HepG2 (cell line): Measurements from ENCODE around the gene HNRNPC. TPM values are rescaled to one million over a fixed set of nuclear protein-coding genes. Genes with fewer than 3 reads are reported as not detected.
A peak's percentile ranks its signal among the peaks of the same experiment; 100 is the strongest.

Experiments used
- ATAC-seq: fragments of 200-7000 bp; cut with Tn5 transposase; 3 replicates; pipeline ENCODE4 v1.9.1; 2020; ENCODE audit warnings: mild to moderate bottlenecking, moderate library complexity
- BruUV-seq: library from RNA; stranded (reverse); fragments of 400-500 nt; replicated peaks from 2 replicates; lab custom pipeline; 2021; lab: Mats Ljungman, UMichigan
- CTCF ChIA-PET: fragments of 300-600 bp; formaldehyde crosslinking; extraction: SDS; loops from one replicate; lab custom pipeline; 2021; ENCODE audit warnings: low total read pairs, inconsistent platforms, low intra/inter-chr PET ratio; lab: Yijun Ruan, JAX
- POLR2A ChIA-PET: fragments of 350-600 bp; sonication (Branson Sonifier 250); formaldehyde crosslinking; loops from one replicate; lab custom pipeline; 2020; ENCODE audit warnings: antibody characterized with exemption, inconsistent platforms; lab: Yijun Ruan, JAX
- DNase-seq: peaks from one replicate; pipeline ENCODE4 v3.0.0-alpha.2; 2015; ENCODE audit warnings: low spot score
- FAIRE-seq: peaks from 3 replicates; lab custom pipeline; 2011; peaks lifted over from hg19 to GRCh38; lab: Jason Lieb, UNC
- H2AFZ ChIP-seq: one replicate; pipeline ENCODE4 v1.6.1; 2011; ENCODE audit warnings: low read length, inconsistent platforms
- H3K27ac ChIP-seq: fragments of 300-600 bp; 3 replicates; pipeline ENCODE4 v1.8.0; 2011; ENCODE audit warnings: mixed run types, mild to moderate bottlenecking, mixed read lengths, low read length, inconsistent platforms; ENCODE audit not compliant: insufficient read depth; ENCODE audit errors: extremely low read length
- H3K27me3 ChIP-seq, 2 experiments: fragments of 200-600 bp in 1 of 2; 2 replicates in 1 of 2; 3 replicates in 1 of 2; pipeline versions ENCODE4 v1.6.0 to v1.8.0; 2011; ENCODE audit warnings: low read length in 2 of 2, mild to moderate bottlenecking in 2 of 2, moderate library complexity in 2 of 2, inconsistent platforms in 1 of 2; ENCODE audit not compliant: insufficient read depth in 2 of 2, control insufficient read depth in 1 of 2
- H3K36me3 ChIP-seq, 2 experiments: fragments of 200-600 bp in 1 of 2; replicated peaks in 1 of 2; 2 replicates in 1 of 2; 3 replicates in 1 of 2; pipeline versions ENCODE4 v1.5.1 to v1.8.0; 2011; ENCODE audit warnings: low read length in 2 of 2, inconsistent platforms in 1 of 2; ENCODE audit not compliant: insufficient read depth in 2 of 2, control insufficient read depth in 1 of 2
- H3K4me1 ChIP-seq: 2 replicates; pipeline ENCODE4 v1.5.1; 2012; ENCODE audit warnings: low read length, inconsistent platforms; ENCODE audit not compliant: insufficient read depth
- H3K4me2 ChIP-seq: 2 replicates; pipeline ENCODE4 v1.6.0; 2011; ENCODE audit warnings: low read depth, low read length, inconsistent platforms
- H3K4me3 ChIP-seq, 3 experiments: fragments of 200-600 bp in 1 of 3; sonication (generic), shearing (Covaris generic) in 1 of 3; replicated peaks in 1 of 3; 2 replicates each; pipeline ENCODE4 v1.5.1; 2011 to 2016; ENCODE audit warnings: low read length in 3 of 3, inconsistent platforms in 2 of 3, low read depth in 2 of 3, mild to moderate bottlenecking in 2 of 3, control low read depth in 1 of 3, mixed read lengths in 1 of 3; ENCODE audit not compliant: insufficient read depth in 1 of 3
- H3K79me2 ChIP-seq: one replicate; pipeline ENCODE4 v1.6.1; 2011; ENCODE audit warnings: low read length, inconsistent platforms; ENCODE audit not compliant: insufficient read depth
- H3K9ac ChIP-seq: 2 replicates; pipeline ENCODE4 v1.6.0; 2011; ENCODE audit warnings: mild to moderate bottlenecking, low read depth, low read length, inconsistent platforms; ENCODE audit not compliant: insufficient read depth
- H3K9me3 ChIP-seq: 2 replicates; pipeline ENCODE4 v1.5.1; 2012; ENCODE audit warnings: mild to moderate bottlenecking, low read length
- H4K20me1 ChIP-seq: 2 replicates; pipeline ENCODE4 v1.6.0; 2011; ENCODE audit warnings: inconsistent platforms, mild to moderate bottlenecking, low read length, moderate library complexity; ENCODE audit not compliant: insufficient read depth
- CEBPB ChIP-seq: IDR thresholded peaks from 2 replicates; pipeline ENCODE4 v1.6.1; 2011; ENCODE audit warnings: low read depth, low read length, improper control_type of control experiment, borderline replicate concordance
- CHD4 ChIP-seq: fragments of 200-600 bp; sonication (generic); IDR thresholded peaks from 2 replicates; pipeline ENCODE4 v1.7.0; 2017; ENCODE audit warnings: mild to moderate bottlenecking, low read length, borderline replicate concordance
- PAF1 ChIP-seq: IDR thresholded peaks from 2 replicates; pipeline ENCODE4 v1.6.1; 2016; ENCODE audit warnings: missing genetic modification reagents, missing compliant biosample characterization
- RBFOX2 ChIP-seq: fragments of 200-400 bp; formaldehyde crosslinking; IDR thresholded peaks from 2 replicates; pipeline ENCODE4 v1.6.1; 2017; ENCODE audit warnings: low read depth, mild to moderate bottlenecking, low read length
- REPIN1 ChIP-seq: sonication (generic); formaldehyde crosslinking; IDR thresholded peaks from 2 replicates; pipeline ENCODE4 v1.8.0; 2022; ENCODE audit warnings: missing genetic modification reagents, low read depth, mild to moderate bottlenecking, borderline replicate concordance
- THAP11 ChIP-seq: IDR thresholded peaks from 2 replicates; pipeline ENCODE4 v1.6.1; 2016; ENCODE audit warnings: missing biosample characterization, missing genetic modification reagents
- YEATS2 ChIP-seq: sonication (generic); formaldehyde crosslinking; IDR thresholded peaks from 2 replicates; pipeline ENCODE4 v1.4.0; 2020; ENCODE audit warnings: missing genetic modification reagents, borderline replicate concordance
- ZBTB39 ChIP-seq: sonication (generic); formaldehyde crosslinking; IDR thresholded peaks from 2 replicates; pipeline ENCODE4 v1.5.0; 2020; ENCODE audit warnings: missing genetic modification reagents
- ZNF496 ChIP-seq: sonication (generic); formaldehyde crosslinking; IDR thresholded peaks from 2 replicates; pipeline ENCODE4 v1.8.1; 2023; ENCODE audit warnings: mild to moderate bottlenecking, moderate library complexity, missing genetic modification reagents; ENCODE audit not compliant: insufficient replicate concordance
- ZNF614 ChIP-seq: IDR thresholded peaks from 2 replicates; pipeline ENCODE4 v1.6.1; 2018; ENCODE audit warnings: missing biosample characterization, missing genetic modification reagents, inconsistent platforms, borderline replicate concordance
- ZNF792 ChIP-seq: IDR thresholded peaks from 2 replicates; pipeline ENCODE4 v1.6.1; 2016
- WGBS: methylation state at CpG from one replicate; pipeline ENCODE4 v1.1.6; 2017; ENCODE audit warnings: low lambda C conversion rate; 5-methylcytosine and 5-hydroxymethylcytosine counted together
- in situ Hi-C: cut with HindIII; loops from 2 replicates; pipeline ENCODE4 v1.10.0; 2017; ENCODE audit warnings: low pct_unique_long_range_greater_than_20kb; ENCODE audit not compliant: extremely low pct_ligation_motif_present
- intact Hi-C: fragments of 100-400 bp; cut with micrococcal nuclease; formaldehyde crosslinking; loops from one replicate; pipeline ENCODE4 v1.10.0; 2022; ENCODE audit not compliant: unreplicated experiment
- polyA plus RNA-seq, 8 experiments: library from polyadenylated mRNA; depleted of rRNA in 3 of 8; stranded (reverse) in 7 of 8; unstranded in 1 of 8; fragments of >200 nt; fragmentation: Illumina TruSeq in 4 of 8; extraction: Trizol in 4 of 8; gene quantifications; 2 replicates each; pipeline versions ENCODE4 v1.2.1 to v1.2.3, GENCODE V29; 2011 to 2016; ENCODE audit warnings: low read depth in 4 of 8, missing spikeins in 1 of 8, mixed read lengths in 1 of 8; ENCODE audit not compliant: insufficient read depth in 1 of 8
- total RNA-seq, 5 experiments: library from RNA; depleted of rRNA; stranded (reverse); fragments of >200 nt; fragmentation: Illumina TruSeq; extraction: Trizol; gene quantifications; 2 replicates each; pipeline ENCODE4 v1.2.3, GENCODE V29; 2016; ENCODE audit warnings: low read depth in 1 of 5
- TF ChIP-seq, protein P1 (sequence below): sonication (generic); formaldehyde crosslinking; IDR thresholded peaks from 2 replicates; pipeline ENCODE4 v1.4.0; 2020; ENCODE audit warnings: mild to moderate bottlenecking, missing genetic modification reagents
- TF ChIP-seq, protein P2 (sequence below): sonication (generic); formaldehyde crosslinking; IDR thresholded peaks from 2 replicates; pipeline ENCODE4 v1.5.0; 2020; ENCODE audit warnings: mild to moderate bottlenecking, missing genetic modification reagents, borderline replicate concordance

Gene HNRNPC
- total and polyA plus RNA-seq, 2 of the 13 experiments (the other 11 are each of a cell fraction or from before 2014, with no cell fraction given) = 628 to 1,099 TPM

DNA sequence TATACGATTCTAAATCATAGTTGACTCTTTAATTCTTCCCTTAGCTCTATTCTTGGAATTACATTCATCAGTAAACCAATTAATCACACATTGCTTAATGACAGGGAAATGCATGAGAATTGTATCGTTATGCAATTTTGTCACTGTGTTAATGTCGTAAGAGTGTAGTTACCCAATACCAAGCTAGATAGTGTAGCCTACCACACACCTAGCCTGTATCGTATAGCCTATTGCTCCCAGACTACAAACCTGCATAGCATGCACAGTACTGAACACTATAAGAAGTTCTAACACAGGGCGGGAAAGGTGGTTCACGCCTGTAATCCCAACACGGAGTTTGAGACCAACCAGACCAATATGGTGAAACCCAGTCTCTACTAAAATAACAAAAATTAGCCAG, 24.7 kb downstream of the HNRNPC start:
- Histone ChIP-seq H3K4me3 (no peak overlapping the region), H3K4me1 (peaks cover 73% of the 10 kb centered on the region), H2AFZ (no peak overlapping the region), H3K27ac (no peak overlapping the region), H3K9me3 (no peaks in the 10 kb centered on the region), H3K9ac (no peak overlapping the region), H3K36me3 (peaks cover 21 to 77% of the 10 kb centered on the region in 2 experiments), H3K4me2 (no peak overlapping the region), H3K79me2 (peaks cover 99% of the 10 kb centered on the region), H3K27me3 (no peaks in the 10 kb centered on the region), H4K20me1 (peaks cover 97% of the 10 kb centered on the region)
- ChIA-PET CTCF (no interaction called here), POLR2A (interaction anchor here (1.3 to 5.9 kb wide), 5 partner anchors 8 to 61 kb away, joined by 3 to 41 read pairs (median 3); no protein-coding TSS in a partner anchor)
- in situ Hi-C loops = no loop called here
- WGBS = 94% methylated on average over 7 of the region's 7 CpGs
- FAIRE-seq (no peak), ATAC-seq (peak; percentile 49), DNase-seq (no peak)
- intact Hi-C loops = no loop called here
- BruUV-seq = no TSS peak
- TF ChIP-seq, protein P1, sequence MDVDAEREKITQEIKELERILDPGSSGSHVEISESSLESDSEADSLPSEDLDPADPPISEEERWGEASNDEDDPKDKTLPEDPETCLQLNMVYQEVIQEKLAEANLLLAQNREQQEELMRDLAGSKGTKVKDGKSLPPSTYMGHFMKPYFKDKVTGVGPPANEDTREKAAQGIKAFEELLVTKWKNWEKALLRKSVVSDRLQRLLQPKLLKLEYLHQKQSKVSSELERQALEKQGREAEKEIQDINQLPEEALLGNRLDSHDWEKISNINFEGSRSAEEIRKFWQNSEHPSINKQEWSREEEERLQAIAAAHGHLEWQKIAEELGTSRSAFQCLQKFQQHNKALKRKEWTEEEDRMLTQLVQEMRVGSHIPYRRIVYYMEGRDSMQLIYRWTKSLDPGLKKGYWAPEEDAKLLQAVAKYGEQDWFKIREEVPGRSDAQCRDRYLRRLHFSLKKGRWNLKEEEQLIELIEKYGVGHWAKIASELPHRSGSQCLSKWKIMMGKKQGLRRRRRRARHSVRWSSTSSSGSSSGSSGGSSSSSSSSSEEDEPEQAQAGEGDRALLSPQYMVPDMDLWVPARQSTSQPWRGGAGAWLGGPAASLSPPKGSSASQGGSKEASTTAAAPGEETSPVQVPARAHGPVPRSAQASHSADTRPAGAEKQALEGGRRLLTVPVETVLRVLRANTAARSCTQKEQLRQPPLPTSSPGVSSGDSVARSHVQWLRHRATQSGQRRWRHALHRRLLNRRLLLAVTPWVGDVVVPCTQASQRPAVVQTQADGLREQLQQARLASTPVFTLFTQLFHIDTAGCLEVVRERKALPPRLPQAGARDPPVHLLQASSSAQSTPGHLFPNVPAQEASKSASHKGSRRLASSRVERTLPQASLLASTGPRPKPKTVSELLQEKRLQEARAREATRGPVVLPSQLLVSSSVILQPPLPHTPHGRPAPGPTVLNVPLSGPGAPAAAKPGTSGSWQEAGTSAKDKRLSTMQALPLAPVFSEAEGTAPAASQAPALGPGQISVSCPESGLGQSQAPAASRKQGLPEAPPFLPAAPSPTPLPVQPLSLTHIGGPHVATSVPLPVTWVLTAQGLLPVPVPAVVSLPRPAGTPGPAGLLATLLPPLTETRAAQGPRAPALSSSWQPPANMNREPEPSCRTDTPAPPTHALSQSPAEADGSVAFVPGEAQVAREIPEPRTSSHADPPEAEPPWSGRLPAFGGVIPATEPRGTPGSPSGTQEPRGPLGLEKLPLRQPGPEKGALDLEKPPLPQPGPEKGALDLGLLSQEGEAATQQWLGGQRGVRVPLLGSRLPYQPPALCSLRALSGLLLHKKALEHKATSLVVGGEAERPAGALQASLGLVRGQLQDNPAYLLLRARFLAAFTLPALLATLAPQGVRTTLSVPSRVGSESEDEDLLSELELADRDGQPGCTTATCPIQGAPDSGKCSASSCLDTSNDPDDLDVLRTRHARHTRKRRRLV (CRISPR knock-in tag) = no peak
- TF ChIP-seq YEATS2 (CRISPR knock-in tag) (0 out of 2 replicates have a peak, but pooled peaks have one; percentile 33), CEBPB (peak; percentile 95), ZNF792 (CRISPR knock-in tag) (0 out of 2 replicates have a peak, but pooled peaks have one; percentile 24), ZNF496 (CRISPR knock-in tag) (no peak), ZNF614 (CRISPR knock-in tag) (peak; percentile 25; the same call in 1 of the 2 replicates), THAP11 (CRISPR knock-in tag) (peak; percentile 19; the same call in 1 of the 2 replicates), RBFOX2 (peak; percentile 4; the same call in 1 of the 2 replicates), REPIN1 (0 out of 2 replicates have a peak, but pooled peaks have one; percentile 44), CHD4 (no peak), PAF1 (CRISPR knock-in tag) (peak; percentile 63), ZBTB39 (CRISPR knock-in tag) (0 out of 2 replicates have a peak, but pooled peaks have one; percentile 46)
- TF ChIP-seq, protein P2, sequence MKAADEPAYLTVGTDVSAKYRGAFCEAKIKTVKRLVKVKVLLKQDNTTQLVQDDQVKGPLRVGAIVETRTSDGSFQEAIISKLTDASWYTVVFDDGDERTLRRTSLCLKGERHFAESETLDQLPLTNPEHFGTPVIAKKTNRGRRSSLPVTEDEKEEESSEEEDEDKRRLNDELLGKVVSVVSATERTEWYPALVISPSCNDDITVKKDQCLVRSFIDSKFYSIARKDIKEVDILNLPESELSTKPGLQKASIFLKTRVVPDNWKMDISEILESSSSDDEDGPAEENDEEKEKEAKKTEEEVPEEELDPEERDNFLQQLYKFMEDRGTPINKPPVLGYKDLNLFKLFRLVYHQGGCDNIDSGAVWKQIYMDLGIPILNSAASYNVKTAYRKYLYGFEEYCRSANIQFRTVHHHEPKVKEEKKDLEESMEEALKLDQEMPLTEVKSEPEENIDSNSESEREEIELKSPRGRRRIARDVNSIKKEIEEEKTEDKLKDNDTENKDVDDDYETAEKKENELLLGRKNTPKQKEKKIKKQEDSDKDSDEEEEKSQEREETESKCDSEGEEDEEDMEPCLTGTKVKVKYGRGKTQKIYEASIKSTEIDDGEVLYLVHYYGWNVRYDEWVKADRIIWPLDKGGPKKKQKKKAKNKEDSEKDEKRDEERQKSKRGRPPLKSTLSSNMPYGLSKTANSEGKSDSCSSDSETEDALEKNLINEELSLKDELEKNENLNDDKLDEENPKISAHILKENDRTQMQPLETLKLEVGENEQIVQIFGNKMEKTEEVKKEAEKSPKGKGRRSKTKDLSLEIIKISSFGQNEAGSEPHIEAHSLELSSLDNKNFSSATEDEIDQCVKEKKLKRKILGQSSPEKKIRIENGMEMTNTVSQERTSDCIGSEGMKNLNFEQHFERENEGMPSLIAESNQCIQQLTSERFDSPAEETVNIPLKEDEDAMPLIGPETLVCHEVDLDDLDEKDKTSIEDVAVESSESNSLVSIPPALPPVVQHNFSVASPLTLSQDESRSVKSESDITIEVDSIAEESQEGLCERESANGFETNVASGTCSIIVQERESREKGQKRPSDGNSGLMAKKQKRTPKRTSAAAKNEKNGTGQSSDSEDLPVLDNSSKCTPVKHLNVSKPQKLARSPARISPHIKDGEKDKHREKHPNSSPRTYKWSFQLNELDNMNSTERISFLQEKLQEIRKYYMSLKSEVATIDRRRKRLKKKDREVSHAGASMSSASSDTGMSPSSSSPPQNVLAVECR = 0 out of 2 replicates have a peak, but pooled peaks have one; percentile 3
